Glutamatergic neuron (in vitro differentiated cells): Measurements from ENCODE around the gene NR4A3. TPM values are rescaled to one million over a fixed set of nuclear protein-coding genes. Genes with fewer than 3 reads are reported as not detected.

ENCODE experiments used
- DNase-seq: peaks from one replicate; pipeline ENCODE4 v3.0.0; 2022
- H3K27ac Mint-ChIP-seq: one replicate; pipeline ENCODE4 v1.8.0; 2020; ENCODE audit warnings: mild to moderate bottlenecking, mixed read lengths, inconsistent platforms; ENCODE audit not compliant: unreplicated experiment
- H3K27me3 Mint-ChIP-seq: one replicate; pipeline ENCODE4 v1.8.0; 2020; ENCODE audit warnings: mild to moderate bottlenecking, moderate library complexity, mixed read lengths, inconsistent platforms; ENCODE audit not compliant: unreplicated experiment
- H3K36me3 Mint-ChIP-seq: one replicate; pipeline ENCODE4 v1.8.0; 2020; ENCODE audit warnings: mild to moderate bottlenecking, mixed read lengths, inconsistent platforms; ENCODE audit not compliant: unreplicated experiment
- H3K4me1 Mint-ChIP-seq: one replicate; pipeline ENCODE4 v1.8.0; 2020; ENCODE audit warnings: mild to moderate bottlenecking, low read depth, mixed read lengths, inconsistent platforms; ENCODE audit not compliant: unreplicated experiment
- H3K4me3 Mint-ChIP-seq: one replicate; pipeline ENCODE4 v1.8.0; 2020; ENCODE audit warnings: mild to moderate bottlenecking, mixed read lengths, inconsistent platforms; ENCODE audit not compliant: unreplicated experiment
- H3K9me3 Mint-ChIP-seq: one replicate; pipeline ENCODE4 v1.8.0; 2020; ENCODE audit warnings: mild to moderate bottlenecking, moderate library complexity, mixed read lengths, inconsistent platforms; ENCODE audit not compliant: unreplicated experiment
- CTCF ChIP-seq: fragments of 200-600 bp; sonication (generic); IDR thresholded peaks from one replicate; pipeline ENCODE4 v1.5.0; 2021; ENCODE audit not compliant: partially characterized antibody, unreplicated experiment
- total RNA-seq: library from RNA; stranded (reverse); fragmentation: NEBNext Ultra II Directional; extraction: Animal tissue kit (Norgen Biotek cat#: 25700); gene quantifications from one replicate; pipeline ENCODE4 v1.2.1, GENCODE V29; 2021; ENCODE audit not compliant: unreplicated experiment

The NR4A3 gene
- total RNA-seq, 1 donor from 2014 or later, result 4.1 TPM

- Mint-ChIP-seq H3K4me3 (no peak overlapping the region), H3K36me3 (peaks cover 6% of the 10 kb centered on the region), H3K9me3 (no peaks in the 10 kb centered on the region), H3K4me1 (no peaks in the 10 kb centered on the region), H3K27ac (no peak overlapping the region), H3K27me3 (peaks cover 7% of the 10 kb centered on the region)
- DNase-seq, result no peak
- TF ChIP-seq CTCF, result no peak
Observed at GRCh38 chr9:99833735-99834134, 12.1 kb downstream of the NR4A3 start.

GRCh38 chr9:99834474-99834873 lies 12.8 kb downstream of the NR4A3 start:
- DNase-seq, result no peak
- Mint-ChIP-seq H3K36me3 (no peaks in the 10 kb centered on the region), H3K4me1 (no peaks in the 10 kb centered on the region), H3K4me3 (no peak overlapping the region), H3K27ac (no peak overlapping the region), H3K27me3 (peaks cover 2% of the 10 kb centered on the region), H3K9me3 (no peaks in the 10 kb centered on the region)
- TF ChIP-seq CTCF, result no peak

GRCh38 chr9:99835142-99835541 lies 13.5 kb downstream of the NR4A3 start:
- H3K27me3 Mint-ChIP-seq, result no peaks in the 10 kb centered on the region
- H3K4me3 Mint-ChIP-seq, result no peak overlapping the region
- DNase-seq, result no peak
- no peaks in the 10 kb centered on the region for H3K9me3 Mint-ChIP-seq
- H3K27ac Mint-ChIP-seq, result no peak overlapping the region
- H3K36me3 Mint-ChIP-seq, result no peaks in the 10 kb centered on the region
- no peaks in the 10 kb centered on the region for H3K4me1 Mint-ChIP-seq
- no peak for TF ChIP-seq CTCF

- DNase-seq, result no peak
- Mint-ChIP-seq H3K27ac (no peak overlapping the region), H3K4me1 (no peaks in the 10 kb centered on the region), H3K4me3 (no peak overlapping the region), H3K36me3 (no peaks in the 10 kb centered on the region), H3K9me3 (no peaks in the 10 kb centered on the region), H3K27me3 (no peaks in the 10 kb centered on the region)
- TF ChIP-seq CTCF, result no peak
Observed at GRCh38 chr9:99835581-99835980, 13.9 kb downstream of the NR4A3 start.

GRCh38 chr9:99840072-99840471 lies 18.4 kb downstream of the NR4A3 start:
- H3K9me3 Mint-ChIP-seq, result no peaks in the 10 kb centered on the region
- H3K4me3 Mint-ChIP-seq, result no peak overlapping the region
- no peak for DNase-seq
- no peaks in the 10 kb centered on the region for H3K36me3 Mint-ChIP-seq
- H3K27ac Mint-ChIP-seq, result no peak overlapping the region
- H3K4me1 Mint-ChIP-seq, result no peaks in the 10 kb centered on the region
- TF ChIP-seq CTCF, result no peak
- no peaks in the 10 kb centered on the region for H3K27me3 Mint-ChIP-seq
